ENCODE results near the gene ULK3.
A peak's percentile ranks its signal among the peaks of the same experiment; 100 is the strongest.

The ULK3 gene

GRCh38 chr15:74826921-74827320 lies 16.0 kb downstream of the ULK3 start:
- TF ChIP-seq EZH2 (IDR thresholded peaks at IDR 0.05; ENCODE audit: borderline replicate concordance, low read depth, low read length, severe bottlenecking): no peak
- no peak for TF ChIP-seq CTCF (IDR thresholded peaks at IDR 0.05; ENCODE audit: borderline replicate concordance, extremely low read depth, low read length, poor library complexity, severe bottlenecking)
- peaks cover 16% of the 10 kb centered on the region for H4K20me1 ChIP-seq (ENCODE audit: insufficient read depth, low read length)
- H3K79me2 ChIP-seq (ENCODE audit: insufficient read depth, low read length): no peaks in the 10 kb centered on the region
- no peak overlapping the region for H3K4me2 ChIP-seq (ENCODE audit: insufficient read depth, low read length)
- no peaks in the 10 kb centered on the region for H3K36me3 ChIP-seq (ENCODE audit: insufficient read depth, low read length)
- ATAC-seq (ENCODE audit: insufficient read depth, low read depth): no peak
- no peaks in the 10 kb centered on the region for H3K27me3 ChIP-seq (ENCODE audit: insufficient read depth, low read length, poor library complexity)
- no peak for DNase-seq
- H3K9me3 ChIP-seq (ENCODE audit: insufficient read depth, low read length, severe bottlenecking): no peaks in the 10 kb centered on the region
- H3K9ac ChIP-seq (ENCODE audit: low read depth, low read length): no peak overlapping the region
- H3K4me1 ChIP-seq (ENCODE audit: insufficient read depth, low read length): peaks cover 3% of the 10 kb centered on the region; the same call in 1 of the 2 replicates
- no peak overlapping the region for H3K4me3 ChIP-seq (ENCODE audit: low read depth in 1 of 2, low read length in 2 of 2)
- no peak overlapping the region for H3K27ac ChIP-seq (ENCODE audit: low read length)
- no peak overlapping the region for H2AFZ ChIP-seq (ENCODE audit: low read depth, low read length)

GRCh38 chr15:74826364-74826819 lies 16.6 kb downstream of the ULK3 start, which contains the start of gene CPLX3:
Gene CPLX3 (plus strand): TSS chr15:74826627. CDS start chr15:74826704, 77 bp downstream.
- TF ChIP-seq CTCF (IDR thresholded peaks at IDR 0.05; ENCODE audit: borderline replicate concordance, extremely low read depth, low read length, poor library complexity, severe bottlenecking) (no peak), EZH2 (IDR thresholded peaks at IDR 0.05; ENCODE audit: borderline replicate concordance, low read depth, low read length, severe bottlenecking) (no peak)
- Histone ChIP-seq H3K4me2 (ENCODE audit: insufficient read depth, low read length) (peak within 1 kb of the TSS; percentile 42; the same call in 1 of the 2 replicates), H3K9me3 (ENCODE audit: insufficient read depth, low read length, severe bottlenecking) (no peaks in the 10 kb centered on the region), H2AFZ (ENCODE audit: low read depth, low read length) (no peak within 1 kb of the TSS), H3K79me2 (ENCODE audit: insufficient read depth, low read length) (no peaks in the 10 kb centered on the region), H4K20me1 (ENCODE audit: insufficient read depth, low read length) (peaks cover 16% of the 10 kb centered on the region), H3K9ac (ENCODE audit: low read depth, low read length) (no peak within 1 kb of the TSS), H3K27me3 (ENCODE audit: insufficient read depth, low read length, poor library complexity) (no peaks in the 10 kb centered on the region), H3K4me3 (ENCODE audit: low read depth in 1 of 2, low read length in 2 of 2) (no peak within 1 kb of the TSS), H3K4me1 (ENCODE audit: insufficient read depth, low read length) (peaks cover 3% of the 10 kb centered on the region; the same call in 1 of the 2 replicates), H3K27ac (ENCODE audit: low read length) (no peak within 1 kb of the TSS), H3K36me3 (ENCODE audit: insufficient read depth, low read length) (no peaks in the 10 kb centered on the region)
- ATAC-seq (ENCODE audit: insufficient read depth, low read depth): peak; percentile 86
- DNase-seq: peak; percentile 68

- Histone ChIP-seq H3K9ac (ENCODE audit: low read depth, low read length) (no peak overlapping the region), H4K20me1 (ENCODE audit: insufficient read depth, low read length) (peaks cover 16% of the 10 kb centered on the region), H2AFZ (ENCODE audit: low read depth, low read length) (no peak overlapping the region), H3K27me3 (ENCODE audit: insufficient read depth, low read length, poor library complexity) (peaks cover under 1% of the 10 kb centered on the region), H3K36me3 (ENCODE audit: insufficient read depth, low read length) (no peaks in the 10 kb centered on the region), H3K9me3 (ENCODE audit: insufficient read depth, low read length, severe bottlenecking) (no peaks in the 10 kb centered on the region), H3K79me2 (ENCODE audit: insufficient read depth, low read length) (no peaks in the 10 kb centered on the region), H3K4me2 (ENCODE audit: insufficient read depth, low read length) (peak overlapping the region; percentile 42; the same call in 1 of the 2 replicates), H3K4me3 (ENCODE audit: low read depth in 1 of 2, low read length in 2 of 2) (no peak overlapping the region), H3K27ac (ENCODE audit: low read length) (no peak overlapping the region), H3K4me1 (ENCODE audit: insufficient read depth, low read length) (peaks cover 3% of the 10 kb centered on the region; the same call in 1 of the 2 replicates)
- ATAC-seq (ENCODE audit: insufficient read depth, low read depth) (0 out of 3 replicates have a peak, but pooled peaks have one; percentile 2), DNase-seq (no peak)
- TF ChIP-seq EZH2 (IDR thresholded peaks at IDR 0.05; ENCODE audit: borderline replicate concordance, low read depth, low read length, severe bottlenecking) (no peak), CTCF (IDR thresholded peaks at IDR 0.05; ENCODE audit: borderline replicate concordance, extremely low read depth, low read length, poor library complexity, severe bottlenecking) (no peak)
These were observed 17.1 kb downstream of the ULK3 start for GRCh38 chr15:74825866-74826265.
